GM21367 (cell line): ENCODE measurements around the gene PRPF40A.
A peak's percentile ranks its signal among the peaks of the same experiment; 100 is the strongest.

Experiments used
- ATAC-seq: cut with Tn5 transposase; IDR thresholded peaks from one replicate; pipeline ENCODE4 v1.9.1; 2021; ENCODE audit not compliant: unreplicated experiment

The PRPF40A gene

GRCh38 chr2:152655880-152656279, 61.4 kb downstream of the PRPF40A start:
- no peak for ATAC-seq

GRCh38 chr2:152651834-152652233, 65.4 kb downstream of the PRPF40A start:
- no peak for ATAC-seq

- no peak for ATAC-seq
Measured at GRCh38 chr2:152650768-152651371, 66.4 kb downstream of the PRPF40A start.

- no peak for ATAC-seq
Measured at GRCh38 chr2:152649997-152650396, 67.3 kb downstream of the PRPF40A start.

- no peak for ATAC-seq
Measured at GRCh38 chr2:152648336-152648735, 68.9 kb downstream of the PRPF40A start.

- no peak for ATAC-seq
Measured at GRCh38 chr2:152647552-152647951, 69.7 kb downstream of the PRPF40A start.

- no peak for ATAC-seq
Measured at GRCh38 chr2:152646775-152647174, 70.5 kb downstream of the PRPF40A start.

- ATAC-seq: no peak
Measured at GRCh38 chr2:152646264-152646663, 71.0 kb downstream of the PRPF40A start.

- ATAC-seq: no peak
Measured at GRCh38 chr2:152644189-152644873, 72.9 kb downstream of the PRPF40A start.

- ATAC-seq: no peak
Measured at GRCh38 chr2:152638590-152638989, 78.7 kb downstream of the PRPF40A start.

GRCh38 chr2:152638056-152638455, 79.2 kb downstream of the PRPF40A start:
- no peak for ATAC-seq

- ATAC-seq: no peak
Measured at GRCh38 chr2:152637251-152637650, 80.0 kb downstream of the PRPF40A start.

- ATAC-seq: peak; percentile 67
Measured at GRCh38 chr2:152635635-152636298, 81.5 kb downstream of the PRPF40A start.

- ATAC-seq: no peak
Measured at GRCh38 chr2:152632736-152633135, 84.5 kb downstream of the PRPF40A start.

GRCh38 chr2:152630466-152630865, 86.8 kb downstream of the PRPF40A start:
- no peak for ATAC-seq

GRCh38 chr2:152629202-152629601, 88.1 kb downstream of the PRPF40A start:
- ATAC-seq: no peak

- ATAC-seq: no peak
Measured at GRCh38 chr2:152627351-152627957, 89.8 kb downstream of the PRPF40A start.

- no peak for ATAC-seq
Measured at GRCh38 chr2:152626911-152627339, 90.3 kb downstream of the PRPF40A start.

- ATAC-seq: no peak
Measured at GRCh38 chr2:152624805-152625204, 92.5 kb downstream of the PRPF40A start.

- ATAC-seq: no peak
Measured at GRCh38 chr2:152623775-152624174, 93.5 kb downstream of the PRPF40A start.

GRCh38 chr2:152623076-152623740, 94.1 kb downstream of the PRPF40A start:
- no peak for ATAC-seq
